K562 (cell line): ENCODE data around the gene PRM2. TPM values are rescaled to one million over a fixed set of nuclear protein-coding genes. Genes with fewer than 3 reads are reported as not detected.

Source experiments
- CSDE1 ChIP-seq, 2 experiments: fragments of 450-650 bp; IDR thresholded peaks; 2 replicates each; pipeline ENCODE4 v1.6.1; 2016; ENCODE audit warnings: mild to moderate bottlenecking in 1 of 2
- DIDO1 ChIP-seq: fragments of 450-650 bp; IDR thresholded peaks from 2 replicates; pipeline ENCODE4 v1.6.1; 2016; ENCODE audit warnings: low read depth, missing biosample characterization, missing genetic modification characterization
- ESRRA ChIP-seq: fragments of 450-650 bp; IDR thresholded peaks from 2 replicates; pipeline ENCODE4 v1.6.1; 2014; ENCODE audit warnings: low read depth, mild to moderate bottlenecking, moderate library complexity, borderline replicate concordance
- ETS2 ChIP-seq: IDR thresholded peaks from 2 replicates; pipeline ENCODE4 v1.6.1; 2016; ENCODE audit warnings: borderline replicate concordance, missing genetic modification characterization, mild to moderate bottlenecking, moderate library complexity, missing compliant biosample characterization; ENCODE audit not compliant: poor library complexity, severe bottlenecking
- FUS ChIP-seq: fragments of 200-400 bp; formaldehyde crosslinking; optimal IDR thresholded peaks from 2 replicates; pipeline ENCODE3; 2017; ENCODE audit warnings: low read depth, low read length
- KDM5B ChIP-seq: fragments of 200-600 bp; sonication (generic); IDR thresholded peaks from 2 replicates; pipeline ENCODE4 v1.6.1; 2012; ENCODE audit warnings: low read depth, mild to moderate bottlenecking, moderate library complexity, low read length, control low read depth, inconsistent platforms; ENCODE audit not compliant: insufficient replicate concordance
- LCOR ChIP-seq: sonication (generic); formaldehyde crosslinking; IDR thresholded peaks from 2 replicates; pipeline ENCODE4 v1.8.0; 2022; ENCODE audit warnings: mild to moderate bottlenecking, missing genetic modification reagents
- LEF1 ChIP-seq: fragments of 450-650 bp; IDR thresholded peaks from 2 replicates; pipeline ENCODE4 v1.6.1; 2016; ENCODE audit warnings: mild to moderate bottlenecking
- MAFG ChIP-seq: fragments of 450-650 bp; conservative IDR thresholded peaks from 2 replicates; pipeline ENCODE4 v1.6.1; 2016; ENCODE audit warnings: missing genetic modification characterization, missing compliant biosample characterization
- MLX ChIP-seq, 2 experiments: fragments of 450-650 bp in 1 of 2; sonication (generic) in 1 of 2; formaldehyde crosslinking; conservative IDR thresholded peaks; 2 replicates each; pipeline versions ENCODE4 v1.4.0 to v1.8.1; 2020 to 2022; ENCODE audit warnings: mild to moderate bottlenecking in 1 of 2, missing genetic modification reagents in 1 of 2
- PHB2 ChIP-seq: fragments of 450-650 bp; IDR thresholded peaks from 2 replicates; pipeline ENCODE4 v1.6.1; 2017; ENCODE audit warnings: low read depth
- RBM14 ChIP-seq: fragments of 200-400 bp; formaldehyde crosslinking; IDR thresholded peaks from 2 replicates; pipeline ENCODE4 v1.6.1; 2018; ENCODE audit warnings: low read depth, mild to moderate bottlenecking, low read length, moderate library complexity, borderline replicate concordance; ENCODE audit not compliant: insufficient read depth
- RBM22 ChIP-seq: fragments of 200-400 bp; formaldehyde crosslinking; IDR thresholded peaks from 2 replicates; pipeline ENCODE4 v1.6.1; 2018; ENCODE audit warnings: low read length, low read depth; ENCODE audit not compliant: poor library complexity, severe bottlenecking
- RCOR1 ChIP-seq, 2 experiments: IDR thresholded peaks; 2 replicates each; pipeline ENCODE4 v1.6.1; 2012; ENCODE audit warnings: low read depth in 2 of 2, low read length in 2 of 2, borderline replicate concordance in 1 of 2, improper control_type of control experiment in 1 of 2
- TSHZ1 ChIP-seq: fragments of 250-450 bp; sonication (Bioruptor Pico); IDR thresholded peaks from 2 replicates; pipeline ENCODE4 v1.4.0; 2020; ENCODE audit warnings: mild to moderate bottlenecking, moderate library complexity
- XRCC4 ChIP-seq: IDR thresholded peaks from one replicate; pipeline ENCODE4 v1.6.1; 2011; ENCODE audit not compliant: insufficient read depth, insufficient read length; ENCODE audit errors: extremely low read depth
- ZMIZ1 ChIP-seq, 2 experiments: fragments of 150-350 bp in 1 of 2; IDR thresholded peaks; 2 replicates each; pipeline ENCODE4 v1.6.1; 2012 to 2016; ENCODE audit warnings: low read depth in 2 of 2, low read length in 2 of 2, mild to moderate bottlenecking in 1 of 2, moderate library complexity in 1 of 2
- ZNF57 ChIP-seq: fragments of 450-650 bp; formaldehyde crosslinking; IDR thresholded peaks from 2 replicates; pipeline ENCODE4 v1.4.0; 2020; ENCODE audit warnings: mild to moderate bottlenecking, moderate library complexity
- ZNF778 ChIP-seq: fragments of 450-650 bp; formaldehyde crosslinking; IDR thresholded peaks from 2 replicates; pipeline ENCODE4 v1.4.0; 2020; ENCODE audit warnings: mild to moderate bottlenecking, moderate library complexity
- ZSCAN32 ChIP-seq: fragments of 450-650 bp; formaldehyde crosslinking; IDR thresholded peaks from 2 replicates; pipeline ENCODE4 v1.4.0; 2020; ENCODE audit warnings: mild to moderate bottlenecking, moderate library complexity
- polyA plus RNA-seq, 8 experiments: library from polyadenylated mRNA; depleted of rRNA in 4 of 8; stranded (reverse) in 5 of 8; unstranded in 3 of 8; fragments of >200 nt; fragmentation: Nextera tagmentation in 2 of 8; fragmentation: Illumina TruSeq in 1 of 8; extraction: Ambion mirVana in 2 of 8; extraction: Trizol in 1 of 8; gene quantifications; 2 replicates each; pipeline versions ENCODE4 v1.2.1 to v1.2.3, GENCODE V29; 2011 to 2014; ENCODE audit warnings: inconsistent platforms in 1 of 8, missing spikeins in 1 of 8
- total RNA-seq, 7 experiments: library from RNA; depleted of rRNA in 6 of 7; stranded (reverse); fragments of >200 nt in 6 of 7; fragmentation: Illumina TruSeq in 2 of 7; extraction: Trizol in 2 of 7; gene quantifications; 2 replicates each; pipeline versions ENCODE4 v1.2.1 to v1.2.3, GENCODE V29; 2011 to 2021; ENCODE audit warnings: low replicate concordance in 1 of 7

Gene PRM2
- total and polyA plus RNA-seq, 9 of the 15 experiments (the other 6 are each of a cell fraction or from before 2014, with no cell fraction given), result not detected

- TF ChIP-seq PHB2, result no peak
- no peak for TF ChIP-seq LCOR (CRISPR knock-in tag)
- no peak for TF ChIP-seq CSDE1 (IDR thresholded peaks at IDR 0.05)
- TF ChIP-seq RCOR1 (IDR thresholded peaks at IDR 0.05; ENCODE audit: borderline replicate concordance in 1 of 2, low read depth in 2 of 2, low read length in 2 of 2), result peak in 1 of 2 experiments; percentile 41; a peak in 1 of 4 replicates
- TF ChIP-seq MLX (CRISPR knock-in tag; conservative IDR thresholded peaks at IDR 0.05), result no peak
- no peak for TF ChIP-seq MAFG (tag)
- TF ChIP-seq ZMIZ1 (IDR thresholded peaks at IDR 0.05; ENCODE audit: low read depth in 2 of 2, low read length in 2 of 2), result no peak
- TF ChIP-seq ESRRA, result peak; percentile 88
- no peak for TF ChIP-seq ZNF57 (CRISPR knock-in tag)
- no peak for TF ChIP-seq FUS
- TF ChIP-seq ZNF778 (CRISPR knock-in tag), result no peak
- no peak for TF ChIP-seq ETS2 (tag)
- TF ChIP-seq RBM14, result no peak
- no peak for TF ChIP-seq LEF1
- TF ChIP-seq KDM5B, result no peak
- TF ChIP-seq XRCC4, result no peak
- TF ChIP-seq DIDO1 (tag), result no peak
- TF ChIP-seq ZSCAN32 (CRISPR knock-in tag), result no peak
- TF ChIP-seq RBM22, result no peak
- TF ChIP-seq TSHZ1 (CRISPR knock-in tag), result no peak
These were observed 18.9 kb downstream of the PRM2 start (continued) for GRCh38 chr16:11257131-11257938.
